Panc1 (cell line): ENCODE results near the gene LRRC57. TPM values are rescaled to one million over a fixed set of nuclear protein-coding genes. Genes with fewer than 3 reads are reported as not detected.

ENCODE experiments used
- ATAC-seq: fragments of 200-7000 bp; cut with Tn5 transposase; 2 replicates; pipeline ENCODE4 v1.9.1; 2020; ENCODE audit warnings: mild to moderate bottlenecking, moderate library complexity
- BruUV-seq: library from RNA; stranded (reverse); fragments of 400-500 nt; replicated peaks from 2 replicates; lab custom pipeline; 2021; lab: Mats Ljungman, UMichigan
- CTCF ChIA-PET: fragments of 300-600 bp; sonication (Branson Sonifier 250); formaldehyde crosslinking; loops from one replicate; lab custom pipeline; 2022; ENCODE audit warnings: antibody characterized with exemption; lab: Charles Lee
- POLR2A ChIA-PET: fragments of 300-600 bp; sonication (Branson Sonifier 250); formaldehyde crosslinking; loops from one replicate; lab custom pipeline; 2022; ENCODE audit warnings: antibody characterized with exemption; lab: Charles Lee
- DNase-seq: peaks from one replicate; pipeline ENCODE4 v3.0.0-alpha.2; 2010; ENCODE audit warnings: low read depth, low spot score
- H3K27ac ChIP-seq: 2 replicates; pipeline ENCODE4 v1.5.1; 2011; ENCODE audit warnings: mild to moderate bottlenecking, low read length, inconsistent platforms
- H3K27me3 ChIP-seq: fragments of 200-500 bp; sonication (Bioruptor generic); 2 replicates; pipeline ENCODE4 v1.6.0; 2014; ENCODE audit warnings: low read length, inconsistent platforms; ENCODE audit not compliant: control insufficient read depth, insufficient read depth
- H3K36me3 ChIP-seq: fragments of 200-500 bp; sonication (Bioruptor generic); 2 replicates; pipeline ENCODE4 v1.5.1; 2014; ENCODE audit warnings: inconsistent platforms, mild to moderate bottlenecking, low read length, moderate library complexity; ENCODE audit not compliant: control insufficient read depth, insufficient read depth
- H3K4me1 ChIP-seq: 2 replicates; pipeline ENCODE4 v1.5.1; 2011; ENCODE audit warnings: inconsistent platforms, mild to moderate bottlenecking, low read length, moderate library complexity; ENCODE audit not compliant: control insufficient read depth, insufficient read depth
- H3K4me3 ChIP-seq, 2 experiments: 2 replicates each; pipeline ENCODE4 v1.5.1; 2011 to 2012; ENCODE audit warnings: low read depth in 2 of 2, low read length in 2 of 2, mild to moderate bottlenecking in 2 of 2, inconsistent platforms in 1 of 2, moderate library complexity in 1 of 2
- H3K9me3 ChIP-seq: fragments of 200-500 bp; sonication (Bioruptor generic); 2 replicates; pipeline ENCODE4 v1.5.1; 2014; ENCODE audit warnings: low read depth, mild to moderate bottlenecking, inconsistent platforms, low read length, moderate library complexity; ENCODE audit not compliant: control insufficient read depth, insufficient read depth
- POLR2AphosphoS5 ChIP-seq: IDR thresholded peaks from 2 replicates; pipeline ENCODE4 v1.6.1; 2012; ENCODE audit warnings: mild to moderate bottlenecking, low read depth, low read length, moderate library complexity
- SIN3A ChIP-seq: IDR thresholded peaks from 2 replicates; pipeline ENCODE4 v1.6.1; 2012; ENCODE audit warnings: low read depth, mild to moderate bottlenecking, low read length, moderate library complexity, borderline replicate concordance; ENCODE audit not compliant: insufficient read depth
- TCF7L2 ChIP-seq: IDR thresholded peaks from 2 replicates; pipeline ENCODE4 v1.6.1; 2011; ENCODE audit warnings: mild to moderate bottlenecking, low read depth, low read length, inconsistent platforms
- in situ Hi-C: cut with HindIII; loops from 2 replicates; pipeline ENCODE4 v1.10.0; 2016; ENCODE audit warnings: low sequenced_read_pairs, low pct_unique_long_range_greater_than_20kb
- intact Hi-C: fragments of 100-400 bp; cut with micrococcal nuclease; formaldehyde crosslinking; loops from one replicate; pipeline ENCODE4 v1.10.0; 2022; ENCODE audit not compliant: unreplicated experiment
- total RNA-seq: library from RNA; stranded (reverse); gene quantifications from one replicate; pipeline ENCODE4 v1.2.1, GENCODE V29; 2021; ENCODE audit not compliant: unreplicated experiment
- TF ChIP-seq, protein P1 (sequence below), 2 experiments: IDR thresholded peaks; 2 replicates each; pipeline ENCODE4 v1.6.1; 2011 to 2012; ENCODE audit warnings: low read depth in 2 of 2, control low read depth in 1 of 2, low read length in 1 of 2, mild to moderate bottlenecking in 1 of 2, moderate library complexity in 1 of 2; ENCODE audit not compliant: insufficient read depth in 1 of 2
- TF ChIP-seq, protein P2 (sequence below): fragments of 450-650 bp; IDR thresholded peaks from 2 replicates; pipeline ENCODE4 v1.5.1; 2017; ENCODE audit warnings: mild to moderate bottlenecking

LRRC57 gene
- total RNA-seq, 1 experiment from 2014 or later: 39.2 TPM

DNA sequence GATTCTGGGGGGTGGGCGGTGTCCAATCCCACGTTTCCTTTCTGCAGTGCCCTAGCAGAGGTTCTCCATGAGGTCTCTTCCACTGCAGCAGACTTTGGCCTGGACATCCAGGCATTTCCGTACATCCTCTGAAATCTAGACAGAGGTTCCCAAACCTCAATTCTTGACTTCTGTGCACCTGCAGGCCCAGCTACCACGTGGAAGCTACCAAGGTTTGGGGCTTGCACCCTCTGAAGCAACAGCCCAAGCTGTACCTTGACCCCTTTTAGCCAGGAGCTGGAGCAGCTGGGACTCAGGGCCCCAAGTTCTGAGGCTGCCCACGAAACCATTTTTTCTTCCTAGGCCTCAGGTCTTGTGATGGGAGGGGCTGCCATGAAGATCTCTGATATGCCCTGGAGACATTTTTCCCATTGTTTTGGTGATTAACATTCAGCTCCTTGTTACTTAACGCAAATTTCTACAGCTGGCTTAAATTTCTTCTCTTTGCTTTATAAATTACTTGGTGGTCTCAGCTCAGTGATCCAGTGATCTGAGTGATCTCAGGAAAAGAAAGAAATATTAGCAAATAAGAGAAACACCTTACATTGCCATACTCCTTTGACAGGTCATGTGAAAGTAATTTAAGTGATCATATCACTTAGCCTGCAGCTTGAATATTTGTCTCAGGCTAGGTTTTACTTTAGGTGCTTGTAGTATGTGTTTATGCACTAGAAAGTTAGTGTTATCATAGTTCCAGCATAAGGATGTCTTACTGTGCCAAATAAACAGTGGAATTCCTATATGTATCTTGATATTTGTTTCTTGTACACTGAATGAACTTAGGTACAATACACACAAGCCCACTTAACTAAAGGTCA lies 50.2 kb downstream of the LRRC57 start:
- Histone ChIP-seq H3K27ac (no peak overlapping the region), H3K9me3 (no peaks in the 10 kb centered on the region), H3K36me3 (peaks cover 2% of the 10 kb centered on the region; the same call in 1 of the 2 replicates), H3K27me3 (no peaks in the 10 kb centered on the region), H3K4me3 (no peak overlapping the region), H3K4me1 (peaks cover 27% of the 10 kb centered on the region)
- in situ Hi-C loops (no loop called here), intact Hi-C loops (no loop called here)
- ATAC-seq (no peak), DNase-seq (no peak)
- no peak for TF ChIP-seq POLR2AphosphoS5
- TF ChIP-seq, protein P1, sequence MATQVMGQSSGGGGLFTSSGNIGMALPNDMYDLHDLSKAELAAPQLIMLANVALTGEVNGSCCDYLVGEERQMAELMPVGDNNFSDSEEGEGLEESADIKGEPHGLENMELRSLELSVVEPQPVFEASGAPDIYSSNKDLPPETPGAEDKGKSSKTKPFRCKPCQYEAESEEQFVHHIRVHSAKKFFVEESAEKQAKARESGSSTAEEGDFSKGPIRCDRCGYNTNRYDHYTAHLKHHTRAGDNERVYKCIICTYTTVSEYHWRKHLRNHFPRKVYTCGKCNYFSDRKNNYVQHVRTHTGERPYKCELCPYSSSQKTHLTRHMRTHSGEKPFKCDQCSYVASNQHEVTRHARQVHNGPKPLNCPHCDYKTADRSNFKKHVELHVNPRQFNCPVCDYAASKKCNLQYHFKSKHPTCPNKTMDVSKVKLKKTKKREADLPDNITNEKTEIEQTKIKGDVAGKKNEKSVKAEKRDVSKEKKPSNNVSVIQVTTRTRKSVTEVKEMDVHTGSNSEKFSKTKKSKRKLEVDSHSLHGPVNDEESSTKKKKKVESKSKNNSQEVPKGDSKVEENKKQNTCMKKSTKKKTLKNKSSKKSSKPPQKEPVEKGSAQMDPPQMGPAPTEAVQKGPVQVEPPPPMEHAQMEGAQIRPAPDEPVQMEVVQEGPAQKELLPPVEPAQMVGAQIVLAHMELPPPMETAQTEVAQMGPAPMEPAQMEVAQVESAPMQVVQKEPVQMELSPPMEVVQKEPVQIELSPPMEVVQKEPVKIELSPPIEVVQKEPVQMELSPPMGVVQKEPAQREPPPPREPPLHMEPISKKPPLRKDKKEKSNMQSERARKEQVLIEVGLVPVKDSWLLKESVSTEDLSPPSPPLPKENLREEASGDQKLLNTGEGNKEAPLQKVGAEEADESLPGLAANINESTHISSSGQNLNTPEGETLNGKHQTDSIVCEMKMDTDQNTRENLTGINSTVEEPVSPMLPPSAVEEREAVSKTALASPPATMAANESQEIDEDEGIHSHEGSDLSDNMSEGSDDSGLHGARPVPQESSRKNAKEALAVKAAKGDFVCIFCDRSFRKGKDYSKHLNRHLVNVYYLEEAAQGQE (IDR thresholded peaks at IDR 0.05; ENCODE audit: insufficient read depth in 1 of 2, low read depth in 2 of 2, low read length in 1 of 2): no peak
- TF ChIP-seq SIN3A: no peak
- TF ChIP-seq, protein P2, sequence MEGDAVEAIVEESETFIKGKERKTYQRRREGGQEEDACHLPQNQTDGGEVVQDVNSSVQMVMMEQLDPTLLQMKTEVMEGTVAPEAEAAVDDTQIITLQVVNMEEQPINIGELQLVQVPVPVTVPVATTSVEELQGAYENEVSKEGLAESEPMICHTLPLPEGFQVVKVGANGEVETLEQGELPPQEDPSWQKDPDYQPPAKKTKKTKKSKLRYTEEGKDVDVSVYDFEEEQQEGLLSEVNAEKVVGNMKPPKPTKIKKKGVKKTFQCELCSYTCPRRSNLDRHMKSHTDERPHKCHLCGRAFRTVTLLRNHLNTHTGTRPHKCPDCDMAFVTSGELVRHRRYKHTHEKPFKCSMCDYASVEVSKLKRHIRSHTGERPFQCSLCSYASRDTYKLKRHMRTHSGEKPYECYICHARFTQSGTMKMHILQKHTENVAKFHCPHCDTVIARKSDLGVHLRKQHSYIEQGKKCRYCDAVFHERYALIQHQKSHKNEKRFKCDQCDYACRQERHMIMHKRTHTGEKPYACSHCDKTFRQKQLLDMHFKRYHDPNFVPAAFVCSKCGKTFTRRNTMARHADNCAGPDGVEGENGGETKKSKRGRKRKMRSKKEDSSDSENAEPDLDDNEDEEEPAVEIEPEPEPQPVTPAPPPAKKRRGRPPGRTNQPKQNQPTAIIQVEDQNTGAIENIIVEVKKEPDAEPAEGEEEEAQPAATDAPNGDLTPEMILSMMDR: no peak
- TF ChIP-seq TCF7L2: no peak
- ChIA-PET CTCF (no interaction called here), POLR2A (interaction anchor here (0.6 kb wide), 1 partner anchor 77 kb away, joined by 15 read pairs; the partner anchor contains the start of gene STARD9)
- BruUV-seq: TSS peak; percentile 27

DNA sequence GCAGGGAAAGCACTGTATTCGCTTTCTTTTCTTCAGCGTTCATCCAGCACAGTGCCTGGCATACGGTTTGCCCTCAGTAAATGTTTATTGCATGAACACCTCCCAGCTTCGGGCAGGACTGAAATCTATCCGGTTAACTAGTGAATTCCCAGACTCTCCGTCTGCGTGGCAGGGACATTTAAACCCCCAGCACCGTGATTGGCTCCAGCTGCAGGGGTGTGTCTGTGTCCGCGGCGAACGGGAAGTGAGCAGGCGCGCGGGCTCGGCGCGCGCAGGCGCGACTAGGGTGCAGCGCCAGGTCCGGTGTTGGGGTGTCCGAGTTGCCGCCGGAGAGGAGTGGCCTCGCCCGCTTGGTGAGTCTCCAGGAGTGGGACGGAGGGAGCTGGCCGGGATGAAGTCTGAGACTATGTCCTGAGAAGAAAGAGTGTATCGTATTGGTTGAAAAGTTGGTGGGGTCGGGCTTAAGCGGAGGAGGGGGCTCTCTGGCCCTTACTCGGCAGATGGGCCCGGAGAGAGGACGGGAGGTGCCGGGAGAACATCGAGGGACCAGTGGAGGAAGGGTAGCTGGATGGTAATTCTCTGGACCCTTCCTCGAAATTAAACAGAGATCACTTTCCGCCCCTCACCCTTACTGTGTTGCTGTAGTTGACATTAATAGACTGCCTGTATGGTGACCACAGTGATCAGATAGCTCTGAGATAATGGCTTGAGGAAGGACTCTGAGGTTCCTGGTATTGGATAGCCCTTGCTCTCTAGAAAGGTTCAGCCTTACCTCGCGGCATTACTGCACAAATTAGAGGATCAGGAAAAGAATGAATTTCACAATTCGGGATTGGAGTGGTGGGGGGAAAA lies 53.0 kb downstream of the LRRC57 start, which contains the start of gene SNAP23:
SNAP23 (plus strand) TSS at position 274 of the 852 bp plus-strand sequence. CDS start 16,213 bp downstream, outside the sequence.
- H3K36me3 ChIP-seq: peaks cover 2% of the 10 kb centered on the region; the same call in 1 of the 2 replicates
- ChIA-PET CTCF (no interaction called here), POLR2A (interaction anchor here (0.5 to 0.7 kb wide), 3 partner anchors 41 to 237 kb away, joined by 3 to 6 read pairs (median 4); no protein-coding TSS in a partner anchor)
- TF ChIP-seq POLR2AphosphoS5: peak; percentile 56
- TF ChIP-seq, protein P2: no peak
- TF ChIP-seq SIN3A: peak; percentile 97
- intact Hi-C loops (no loop called here), in situ Hi-C loops (no loop called here)
- no peaks in the 10 kb centered on the region for H3K9me3 ChIP-seq
- peak within 1 kb of the TSS; percentile 93 for H3K27ac ChIP-seq
- H3K4me1 ChIP-seq: peaks cover 34% of the 10 kb centered on the region
- BruUV-seq: TSS peak; percentile 89
- ATAC-seq (peak; percentile 98), DNase-seq (peak; percentile 66)
- peak within 1 kb of the TSS; percentile 97 to 99 for H3K4me3 ChIP-seq
- no peaks in the 10 kb centered on the region for H3K27me3 ChIP-seq
